Vagina (tissue), 2 donors: ENCODE measurements around the gene SLC22A17.

ENCODE experiments used
- POLR2A ChIP-seq, 2 donors: fragments of 450-650 bp; IDR thresholded peaks; one replicate each; pipeline ENCODE4 v1.6.1; 2017; ENCODE audit warnings: antibody characterized with exemption in 2 of 2, mild to moderate bottlenecking in 2 of 2, moderate library complexity in 2 of 2
- POLR2AphosphoS5 ChIP-seq, 2 donors: sonication (generic); formaldehyde crosslinking; IDR thresholded peaks; one replicate each; pipeline ENCODE4 v1.9.0; 2017; ENCODE audit warnings: antibody characterized with exemption in 2 of 2, mild to moderate bottlenecking in 2 of 2, low read depth in 1 of 2; ENCODE audit not compliant: insufficient read depth in 1 of 2
- TF ChIP-seq, protein P1 (sequence below), 3 experiments: fragments of 450-650 bp in 2 of 3; fragments of 200-600 bp in 1 of 3; sonication (generic) in 1 of 3; IDR thresholded peaks; one replicate each; pipeline ENCODE4 v1.5.1; 2017 to 2019; ENCODE audit warnings: antibody characterized with exemption in 3 of 3, mild to moderate bottlenecking in 2 of 3, moderate library complexity in 2 of 3

DNA sequence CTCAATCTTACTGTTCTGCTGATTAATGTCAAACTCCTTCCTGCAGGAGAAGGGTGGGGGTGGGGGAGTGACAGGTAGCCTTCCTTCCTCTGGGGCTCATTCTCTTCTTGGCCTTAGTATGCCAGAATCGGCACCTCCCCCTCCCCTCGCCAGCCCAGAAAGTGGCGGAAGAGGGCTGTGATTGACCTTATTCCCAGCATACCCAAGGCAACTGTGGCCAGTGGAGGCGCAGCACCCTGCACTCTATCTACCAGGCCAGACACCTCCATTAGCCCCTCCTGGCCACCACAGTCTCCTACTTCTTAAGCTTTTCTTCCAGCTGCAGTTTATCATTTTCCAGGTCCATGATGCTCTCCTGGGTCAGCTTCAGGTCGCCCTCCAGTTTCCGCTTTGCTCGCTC lies 39.9 kb upstream of the SLC22A17 start:
- TF ChIP-seq POLR2A (IDR thresholded peaks at IDR 0.05) = no peak
- TF ChIP-seq, protein P1, sequence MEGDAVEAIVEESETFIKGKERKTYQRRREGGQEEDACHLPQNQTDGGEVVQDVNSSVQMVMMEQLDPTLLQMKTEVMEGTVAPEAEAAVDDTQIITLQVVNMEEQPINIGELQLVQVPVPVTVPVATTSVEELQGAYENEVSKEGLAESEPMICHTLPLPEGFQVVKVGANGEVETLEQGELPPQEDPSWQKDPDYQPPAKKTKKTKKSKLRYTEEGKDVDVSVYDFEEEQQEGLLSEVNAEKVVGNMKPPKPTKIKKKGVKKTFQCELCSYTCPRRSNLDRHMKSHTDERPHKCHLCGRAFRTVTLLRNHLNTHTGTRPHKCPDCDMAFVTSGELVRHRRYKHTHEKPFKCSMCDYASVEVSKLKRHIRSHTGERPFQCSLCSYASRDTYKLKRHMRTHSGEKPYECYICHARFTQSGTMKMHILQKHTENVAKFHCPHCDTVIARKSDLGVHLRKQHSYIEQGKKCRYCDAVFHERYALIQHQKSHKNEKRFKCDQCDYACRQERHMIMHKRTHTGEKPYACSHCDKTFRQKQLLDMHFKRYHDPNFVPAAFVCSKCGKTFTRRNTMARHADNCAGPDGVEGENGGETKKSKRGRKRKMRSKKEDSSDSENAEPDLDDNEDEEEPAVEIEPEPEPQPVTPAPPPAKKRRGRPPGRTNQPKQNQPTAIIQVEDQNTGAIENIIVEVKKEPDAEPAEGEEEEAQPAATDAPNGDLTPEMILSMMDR (IDR thresholded peaks at IDR 0.05) = no peak
- TF ChIP-seq POLR2AphosphoS5 (IDR thresholded peaks at IDR 0.05; ENCODE audit: insufficient read depth in 1 of 2, low read depth in 1 of 2) = no peak
